ENCODE results near the gene COPA.
"Not testable (repeated sequence)": the region's sequence is repeated elsewhere in the genome, so short reads cannot be mapped to it uniquely, and the experiment has no call there.

COPA gene

GRCh38 chr1:160325252-160325651, 17.8 kb downstream of the COPA start:
- no peak for DNase-seq (ENCODE audit: low read depth)

DNA sequence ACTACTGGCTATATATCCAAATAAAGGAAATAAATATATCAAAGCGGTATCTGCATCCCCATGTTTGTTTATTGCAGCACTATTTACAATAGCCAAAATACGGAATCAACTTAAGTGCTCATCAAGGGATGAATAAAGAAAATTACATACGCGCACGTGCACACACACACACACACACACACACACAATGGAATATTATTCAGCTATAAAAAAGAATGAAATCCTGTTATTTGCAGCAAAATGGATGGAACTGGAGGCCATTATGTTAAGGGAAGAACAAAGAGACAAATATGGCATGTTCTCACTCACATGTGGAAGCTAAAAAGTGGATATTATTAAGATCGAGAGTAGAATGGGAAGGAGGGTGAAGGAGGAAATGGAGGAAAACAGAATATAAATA, 20.2 kb downstream of the COPA start:
- no peak for DNase-seq (ENCODE audit: low read depth)

GRCh38 chr1:160315359-160315758, 27.7 kb downstream of the COPA start:
- DNase-seq (ENCODE audit: low read depth), result no peak

- no peak for DNase-seq (ENCODE audit: low read depth)
Measured at GRCh38 chr1:160309571-160309970, 33.5 kb downstream of the COPA start.

DNA sequence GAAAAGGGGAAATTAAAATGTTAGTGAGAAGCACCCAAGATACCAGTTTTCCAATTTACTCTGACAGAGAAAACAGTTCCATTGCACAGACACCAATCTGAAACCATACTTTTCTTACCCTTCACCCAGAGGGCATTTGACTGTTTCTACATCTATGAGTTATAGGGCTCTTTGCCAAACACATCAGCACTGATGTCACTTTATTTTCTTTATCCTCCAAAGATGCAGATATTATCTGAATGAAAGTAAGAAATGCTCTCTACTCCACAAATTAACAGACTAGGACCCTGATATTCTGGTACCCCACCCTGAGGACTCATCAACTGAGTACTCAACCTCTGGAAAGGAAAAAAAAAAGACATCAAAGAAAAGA, 33.9 kb downstream of the COPA start:
- no peak for DNase-seq (ENCODE audit: low read depth)

DNA sequence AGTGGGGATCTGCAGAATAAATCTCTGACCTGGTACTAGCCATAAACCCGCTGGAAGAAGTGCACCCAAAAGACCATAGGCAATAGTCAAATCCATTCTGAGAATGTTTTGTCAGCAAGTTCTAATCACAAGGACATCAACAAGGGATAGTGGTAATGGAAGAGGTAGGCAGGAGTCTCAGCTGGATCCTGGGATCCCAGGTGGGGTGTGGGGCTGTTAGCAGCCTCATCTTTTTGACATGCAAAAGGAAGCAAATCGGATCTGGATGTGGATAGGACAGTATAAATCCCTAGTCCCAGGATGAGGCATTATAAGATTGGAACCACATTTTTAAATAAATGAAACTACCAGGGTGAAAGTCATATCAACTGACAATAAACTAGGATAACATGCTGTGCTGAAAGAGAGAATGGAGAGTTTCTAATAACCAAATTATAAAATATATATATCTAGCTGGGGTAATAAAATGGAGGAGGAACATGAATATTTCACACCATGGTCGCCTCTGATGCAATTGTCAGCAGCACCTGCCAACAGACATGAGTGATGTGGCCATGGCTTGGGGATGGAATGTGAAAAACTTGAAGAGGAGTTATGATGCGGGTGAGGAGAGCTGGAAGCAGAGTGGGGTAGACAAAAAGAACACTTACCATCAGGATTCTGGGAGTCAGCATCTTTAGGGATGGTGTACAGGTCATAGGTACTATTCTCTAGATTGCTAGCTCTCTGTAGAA, 34.4 kb downstream of the COPA start:
- no peak for DNase-seq (ENCODE audit: low read depth)

DNA sequence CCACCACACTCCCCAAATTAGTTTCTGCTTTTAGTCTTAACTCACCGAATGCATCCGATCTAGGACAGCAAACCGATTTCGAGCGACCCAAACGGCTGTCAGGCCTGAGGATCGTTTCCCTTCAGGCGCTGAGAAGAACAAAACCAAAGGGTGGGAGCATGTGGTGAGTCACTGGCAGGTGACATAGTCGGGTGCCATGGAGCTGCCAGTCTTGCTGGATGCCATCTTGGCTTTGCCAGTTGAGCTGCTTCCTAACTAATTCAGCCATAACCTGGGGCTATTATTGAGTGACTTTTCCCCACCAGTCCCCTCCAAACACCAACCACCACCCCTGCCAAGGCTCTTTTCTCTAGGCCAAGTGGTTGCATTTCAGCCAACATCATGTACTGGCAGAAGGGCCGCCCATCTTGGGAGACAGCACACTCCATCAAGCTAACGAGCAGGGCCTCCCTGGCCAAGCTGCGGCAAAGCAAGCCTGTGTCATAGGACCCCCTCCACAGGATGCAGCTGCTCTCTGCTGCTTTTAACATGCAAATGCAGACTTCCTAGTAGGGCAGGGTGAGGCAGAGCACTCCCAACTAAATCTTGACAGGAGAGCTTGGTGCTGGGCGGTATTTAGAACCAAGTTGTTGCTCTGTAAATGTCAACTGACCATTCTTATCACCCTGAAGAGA, 35.8 kb downstream of the COPA start:
- DNase-seq (ENCODE audit: low read depth), result no peak

- DNase-seq (ENCODE audit: low read depth), result no peak
Measured at GRCh38 chr1:160300173-160300572, 42.9 kb downstream of the COPA start.

DNA sequence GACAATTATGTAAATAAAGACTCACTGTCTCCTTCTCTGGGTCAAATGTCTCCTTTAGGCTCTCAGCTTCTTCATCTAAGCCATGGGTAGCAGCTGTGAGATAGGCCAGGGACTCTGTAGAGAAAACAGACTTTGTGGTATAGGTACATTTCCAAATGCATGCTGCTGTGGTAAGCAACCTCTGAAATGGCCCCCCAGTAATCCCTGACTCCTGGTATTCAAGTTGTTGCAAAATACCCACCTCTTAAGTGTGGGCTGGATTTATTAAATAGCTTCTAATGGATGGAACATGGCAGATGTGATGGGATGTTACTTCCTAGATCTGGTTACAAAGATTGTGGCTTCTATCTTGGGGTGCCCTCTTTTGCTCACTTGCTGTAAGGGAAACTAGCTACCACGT, 47.0 kb downstream of the COPA start:
- no peak for DNase-seq (ENCODE audit: low read depth)

DNA sequence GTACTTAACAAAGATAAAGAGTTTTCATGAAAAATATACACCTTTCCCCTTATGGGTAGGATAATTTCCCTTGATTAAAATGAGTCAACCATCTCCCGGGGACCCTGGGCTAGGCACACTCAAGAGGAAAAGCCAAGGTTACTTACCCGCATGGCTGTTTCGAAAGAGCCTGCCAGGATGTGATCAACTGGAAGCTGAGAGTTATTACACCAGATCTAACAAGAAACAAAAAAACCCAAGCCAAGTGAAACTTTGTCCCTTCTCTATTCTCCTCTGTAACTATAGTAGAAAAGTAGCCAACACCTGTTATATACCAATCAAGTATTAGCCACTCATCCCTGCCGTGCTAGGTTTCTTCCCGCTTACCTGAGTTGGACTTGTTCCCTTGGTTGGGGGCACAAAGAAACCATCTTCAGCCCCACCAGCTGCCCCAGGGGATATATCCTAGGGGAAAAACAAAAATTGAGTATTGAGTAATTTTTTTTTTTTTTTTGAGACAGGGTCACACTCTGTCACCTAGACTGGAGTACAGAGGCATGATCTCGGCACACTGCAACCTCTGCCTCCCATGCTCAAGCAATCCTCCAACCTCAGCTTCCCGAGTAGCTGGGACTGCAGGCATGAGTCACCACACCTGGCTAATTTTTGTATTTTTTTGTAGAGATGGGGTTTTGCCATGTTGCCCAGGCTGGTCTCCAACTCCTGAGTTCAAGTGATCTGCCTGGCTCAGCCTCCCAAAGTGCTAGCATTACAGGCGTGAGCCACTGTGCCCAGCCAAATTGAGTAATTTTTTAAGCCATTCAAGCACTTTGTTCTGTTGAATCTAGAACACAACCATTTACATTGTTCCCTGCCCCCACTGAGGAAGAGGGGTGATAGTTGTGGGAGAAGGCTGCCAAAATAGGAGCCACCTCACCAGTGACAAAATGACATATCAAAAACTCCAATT, 49.8 kb downstream of the COPA start:
- DNase-seq (ENCODE audit: low read depth), result no peak

DNA sequence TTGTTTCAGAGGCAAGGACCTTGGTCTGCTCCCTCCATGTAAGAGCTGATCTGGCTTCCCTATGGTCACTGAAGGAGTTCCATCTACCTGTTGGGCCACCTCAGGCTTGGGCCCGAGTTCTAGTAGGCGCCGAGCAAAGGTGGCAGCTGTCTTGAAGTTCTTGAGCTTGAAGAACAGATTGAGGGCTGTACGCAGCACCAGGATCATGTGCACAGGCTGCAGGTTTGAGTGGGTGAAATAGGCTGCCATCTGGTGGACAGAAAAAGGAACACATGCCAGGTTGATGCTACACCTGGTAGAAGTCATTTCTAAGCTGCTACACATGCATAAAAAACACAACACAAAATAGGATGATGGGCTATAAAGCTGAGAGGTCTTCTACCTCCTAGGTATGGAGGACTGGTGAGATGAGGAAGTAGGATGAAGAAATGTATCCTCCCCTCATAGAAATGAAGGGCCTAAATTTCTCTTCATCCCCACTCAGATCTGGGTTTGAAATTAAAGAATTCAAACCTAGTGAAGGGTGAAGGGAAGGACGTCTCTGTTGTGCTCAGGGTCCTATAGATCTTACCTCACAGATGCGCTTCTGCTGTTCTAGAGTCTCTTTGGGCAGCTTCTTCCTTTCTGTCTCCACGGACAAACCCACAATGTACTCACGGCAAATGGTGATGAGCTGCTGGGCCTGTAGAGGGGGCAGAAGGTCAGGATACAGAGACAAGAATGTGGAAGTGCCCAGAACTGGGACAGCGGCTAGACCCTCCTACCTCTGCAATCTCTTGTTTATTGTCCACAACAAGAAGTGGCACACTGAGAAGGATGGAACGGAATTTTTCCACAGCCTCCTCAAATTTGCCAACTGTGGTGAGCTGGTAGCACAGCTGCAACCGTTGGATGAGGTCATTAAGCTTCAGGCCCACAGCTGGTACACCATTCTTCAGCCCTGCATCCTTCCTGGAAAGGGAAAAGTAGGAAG, 51.5 kb downstream of the COPA start:
- DNase-seq (ENCODE audit: low read depth), result peak; percentile 47

GRCh38 chr1:160287769-160288168, 55.3 kb downstream of the COPA start:
- not testable (repeated sequence) for DNase-seq (ENCODE audit: low read depth)

- DNase-seq (ENCODE audit: low read depth), result no peak
Measured at GRCh38 chr1:160285506-160285905, 57.5 kb downstream of the COPA start.

DNA sequence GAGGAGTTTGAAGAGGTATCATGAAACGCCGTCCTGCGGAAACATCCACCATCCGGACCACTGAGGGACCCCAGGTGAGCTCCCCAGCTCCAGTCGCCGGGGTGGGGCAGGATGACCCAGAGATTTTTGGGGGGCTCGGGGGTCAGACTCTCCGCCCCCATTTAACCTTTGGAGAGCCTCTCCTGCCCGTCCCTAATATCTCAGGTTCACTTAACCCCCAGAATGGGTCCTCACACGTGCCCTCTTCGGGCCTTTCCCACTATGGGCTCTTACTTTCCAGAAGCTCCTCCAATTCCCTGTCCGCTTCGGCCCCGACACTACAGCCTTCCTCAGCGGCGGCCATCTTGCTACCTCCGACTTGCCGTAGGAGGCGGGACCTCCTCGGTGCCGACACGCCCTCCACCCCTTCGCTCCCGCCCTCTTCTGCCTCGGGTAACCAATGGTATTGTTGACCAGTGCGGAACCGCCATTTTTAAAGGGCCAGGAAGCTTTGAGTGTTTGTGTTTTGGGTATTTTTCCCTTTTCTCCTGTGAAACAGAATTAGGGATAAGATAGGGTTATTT, 58.2 kb downstream of the COPA start, which contains the start of gene PEX19:
PEX19 (minus strand) TSS at position 352 of the 563 bp plus-strand sequence; CDS start at position 343, 9 bp downstream.
- peak; percentile 88 for DNase-seq (ENCODE audit: low read depth)

GRCh38 chr1:160284220-160284781, 58.7 kb downstream of the COPA start:
- no peak for DNase-seq (ENCODE audit: low read depth)

DNA sequence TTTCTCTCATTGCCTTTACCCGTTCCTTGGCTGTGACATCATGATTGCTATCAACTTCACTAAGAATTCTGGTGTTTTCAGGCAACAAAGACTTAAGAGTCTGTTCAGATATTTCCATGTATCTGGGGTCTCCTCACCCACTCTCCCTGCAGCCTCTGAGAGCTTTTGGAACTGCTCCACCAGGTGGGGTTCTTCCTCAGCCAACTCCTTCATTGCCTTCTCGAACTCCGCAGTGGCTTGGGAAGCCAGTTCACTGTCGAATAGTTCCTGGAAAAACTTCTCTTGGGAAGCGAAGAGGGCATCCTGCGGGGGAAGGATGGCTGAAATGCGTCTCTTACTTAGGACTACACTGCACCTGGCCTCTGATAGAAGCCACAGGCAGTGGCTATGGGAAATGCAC, 60.2 kb downstream of the COPA start:
- no peak for DNase-seq (ENCODE audit: low read depth)

- DNase-seq (ENCODE audit: low read depth), result no peak
Measured at GRCh38 chr1:160277987-160278386, 65.1 kb downstream of the COPA start.

- no peak for DNase-seq (ENCODE audit: low read depth)
Measured at GRCh38 chr1:160277330-160277729, 65.7 kb downstream of the COPA start.

GRCh38 chr1:160271025-160271424, 72.0 kb downstream of the COPA start:
- no peak for DNase-seq (ENCODE audit: low read depth)

GRCh38 chr1:160267284-160267991, 75.6 kb downstream of the COPA start:
- no peak for DNase-seq (ENCODE audit: low read depth)

Data from activated gamma-delta T cell treated with anti-CD3 and anti-CD28 coated beads, Interleukin-2, amount 50 U/mL, for 16 hours (primary cell).